Naive thymus-derived CD8-positive, alpha-beta T cell (primary cell): Measurements from ENCODE around the gene SERPINC1. TPM values are rescaled to one million over a fixed set of nuclear protein-coding genes. Genes with fewer than 3 reads are reported as not detected.
"Not testable (repeated sequence)": the region's sequence is repeated elsewhere in the genome, so short reads cannot be mapped to it uniquely, and the experiment has no call there.

Experiments
- ATAC-seq, 2 donors: fragments of 150-1000 bp; cut with Tn5 transposase in 1 of 2; sonication (Bioruptor Pico), chemical (Tn5 transposase) in 1 of 2; 1 replicate in 1 of 2; 2 replicates in 1 of 2; pipeline ENCODE4 v1.10.0; 2021; ENCODE audit warnings: mild to moderate bottlenecking in 2 of 2, moderate library complexity in 2 of 2
- POLR2A ChIA-PET: fragments of 350-600 bp; sonication (Branson Sonifier 250); formaldehyde crosslinking; loops from one replicate; lab custom pipeline; 2021; ENCODE audit warnings: antibody characterized with exemption; lab: Charles Lee
- DNase-seq, 10 donors: peaks; one replicate each; pipeline versions ENCODE4 v3.0.0 to v3.0.0-alpha.2; 2020 to 2022
- H3K27ac Mint-ChIP-seq, 10 donors: one replicate each; pipeline ENCODE4 v1.8.0; 2020 to 2022; ENCODE audit warnings: mild to moderate bottlenecking in 10 of 10, mixed read lengths in 10 of 10, moderate library complexity in 4 of 10, inconsistent platforms in 1 of 10
- H3K27me3 Mint-ChIP-seq, 5 donors: one replicate each; pipeline ENCODE4 v1.8.0; 2021 to 2022; ENCODE audit warnings: mixed read lengths in 5 of 5
- H3K36me3 Mint-ChIP-seq, 3 donors: one replicate each; pipeline ENCODE4 v1.8.0; 2020 to 2022; ENCODE audit warnings: mixed read lengths in 3 of 3, mild to moderate bottlenecking in 2 of 3, inconsistent platforms in 1 of 3
- H3K4me1 Mint-ChIP-seq, 4 donors: one replicate each; pipeline ENCODE4 v1.8.0; 2021 to 2022; ENCODE audit warnings: mixed read lengths in 4 of 4
- H3K4me3 Mint-ChIP-seq, 10 donors: one replicate each; pipeline ENCODE4 v1.8.0; 2020 to 2022; ENCODE audit warnings: mild to moderate bottlenecking in 10 of 10, mixed read lengths in 10 of 10, moderate library complexity in 6 of 10, inconsistent platforms in 1 of 10
- H3K9me3 Mint-ChIP-seq, 9 donors: one replicate each; pipeline ENCODE4 v1.8.0; 2020 to 2022; ENCODE audit warnings: mixed read lengths in 9 of 9, mild to moderate bottlenecking in 3 of 9, inconsistent platforms in 1 of 9, moderate library complexity in 1 of 9
- polyA plus RNA-seq, 3 donors: library from polyadenylated mRNA; unstranded; fragments of 300-500 nt; fragmentation: Illumina TruSeq; gene quantifications; one replicate each; pipeline ENCODE4 v1.2.3, GENCODE V29; 2021
- total RNA-seq, 8 experiments: library from RNA in 2 of 8; stranded (reverse) in 2 of 8; gene quantifications; one replicate each; pipeline ENCODE4 v1.2.3 and lab custom pipeline; 2021 to 2026

The SERPINC1 gene
- total and polyA plus RNA-seq, 5 experiments from 2014 or later = 0.44 to 0.80 TPM; not detected in 3

DNA sequence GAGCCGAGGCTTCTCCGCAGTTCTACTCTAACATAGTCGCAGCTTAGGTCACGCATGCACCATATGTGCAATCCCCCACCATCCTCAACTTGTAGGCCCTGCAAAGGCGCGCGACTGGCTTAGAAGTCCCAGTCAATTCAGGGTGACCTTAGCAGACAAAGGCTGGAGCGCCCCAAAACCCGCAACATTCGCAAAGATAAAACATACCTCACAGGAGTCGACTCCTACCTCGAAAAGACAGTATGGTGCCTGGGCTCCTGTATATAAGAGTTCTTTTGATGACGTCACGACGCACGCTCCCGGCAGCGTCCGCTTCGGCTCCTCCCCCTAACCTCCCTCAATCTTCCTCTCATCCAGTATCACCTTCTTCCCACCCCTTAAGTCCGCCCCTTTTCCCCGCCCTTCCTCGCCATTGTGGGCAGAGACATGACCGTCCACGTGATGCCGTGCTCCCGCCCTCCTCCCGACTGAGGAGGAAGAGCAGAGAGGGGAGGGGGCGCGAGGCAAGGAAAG lies 49.3 kb downstream of the SERPINC1 start, which contains the start of gene GAS5:
Gene GAS5, minus strand, starts transcription at position 237 of the 513 bp plus-strand sequence.
- Mint-ChIP-seq H3K27me3 (no peaks in the 10 kb centered on the region), H3K4me1 (peaks cover 29 to 82% (median 74%) of the 10 kb centered on the region in 4 donors), H3K4me3 (peak within 1 kb of the TSS; percentile 87 to 99 (median 97)), H3K27ac (peak within 1 kb of the TSS; percentile 95 to 99 (median 98)), H3K9me3 (no peaks in the 10 kb centered on the region), H3K36me3 (peaks cover 7 to 50% (median 32%) of the 10 kb centered on the region in 3 donors)
- POLR2A ChIA-PET = interaction anchor here (0.6 to 3.2 kb wide), 23 partner anchors 8 to 1451 kb away, joined by 3 to 47 read pairs (median 4); partner anchors contain the start of genes CACYBP, CENPL, DARS2 and KLHL20
- ATAC-seq = peak; percentile 75 to 79
- DNase-seq = peak; percentile 90 to 100 (median 99)

DNA sequence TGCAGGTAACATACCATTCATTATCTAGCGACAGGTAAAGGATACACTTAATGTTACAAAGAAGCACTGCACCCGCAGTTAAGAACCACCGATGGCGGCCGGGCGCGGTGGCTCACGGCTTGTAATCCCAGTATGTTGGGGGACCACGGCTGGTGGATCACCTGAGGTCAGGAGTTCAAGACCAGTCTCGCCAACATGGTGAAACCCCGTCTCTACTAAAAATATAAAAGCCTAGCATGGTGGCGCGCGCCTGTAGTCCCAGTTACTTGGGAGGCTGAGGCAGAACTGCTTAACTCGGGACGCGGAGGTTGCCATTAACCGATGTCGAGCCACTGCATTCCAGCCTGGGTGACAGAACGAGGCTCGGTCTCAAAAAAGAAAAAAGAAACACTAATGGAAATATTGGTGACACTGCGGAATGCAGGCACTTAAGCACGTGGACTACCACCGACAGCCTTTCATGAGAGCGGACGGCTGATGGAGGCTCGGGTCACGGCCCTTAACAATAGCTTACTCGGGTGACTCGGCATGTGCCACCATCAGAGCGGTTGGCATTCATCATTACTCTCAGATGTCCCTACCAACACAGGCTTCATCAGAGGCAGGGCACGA lies 49.9 kb downstream of the SERPINC1 start:
- H3K9me3 Mint-ChIP-seq = no peaks in the 10 kb centered on the region
- DNase-seq (peak in 2 of 10 donors; percentile 5 to 6), ATAC-seq (no peak)
- peak overlapping the region; percentile 95 to 99 (median 98) for H3K27ac Mint-ChIP-seq
- POLR2A ChIA-PET = interaction anchor here (0.6 to 3.2 kb wide), 14 partner anchors 10 to 1335 kb away, joined by 3 to 47 read pairs (median 4); partner anchors contain the start of genes CACYBP, CENPL, DARS2 and KLHL20
- peaks cover 27 to 79% (median 71%) of the 10 kb centered on the region in 4 donors for H3K4me1 Mint-ChIP-seq
- peak overlapping the region; percentile 87 to 99 (median 97) for H3K4me3 Mint-ChIP-seq
- no peaks in the 10 kb centered on the region for H3K27me3 Mint-ChIP-seq
- peaks cover 7 to 53% (median 33%) of the 10 kb centered on the region in 3 donors for H3K36me3 Mint-ChIP-seq

DNA sequence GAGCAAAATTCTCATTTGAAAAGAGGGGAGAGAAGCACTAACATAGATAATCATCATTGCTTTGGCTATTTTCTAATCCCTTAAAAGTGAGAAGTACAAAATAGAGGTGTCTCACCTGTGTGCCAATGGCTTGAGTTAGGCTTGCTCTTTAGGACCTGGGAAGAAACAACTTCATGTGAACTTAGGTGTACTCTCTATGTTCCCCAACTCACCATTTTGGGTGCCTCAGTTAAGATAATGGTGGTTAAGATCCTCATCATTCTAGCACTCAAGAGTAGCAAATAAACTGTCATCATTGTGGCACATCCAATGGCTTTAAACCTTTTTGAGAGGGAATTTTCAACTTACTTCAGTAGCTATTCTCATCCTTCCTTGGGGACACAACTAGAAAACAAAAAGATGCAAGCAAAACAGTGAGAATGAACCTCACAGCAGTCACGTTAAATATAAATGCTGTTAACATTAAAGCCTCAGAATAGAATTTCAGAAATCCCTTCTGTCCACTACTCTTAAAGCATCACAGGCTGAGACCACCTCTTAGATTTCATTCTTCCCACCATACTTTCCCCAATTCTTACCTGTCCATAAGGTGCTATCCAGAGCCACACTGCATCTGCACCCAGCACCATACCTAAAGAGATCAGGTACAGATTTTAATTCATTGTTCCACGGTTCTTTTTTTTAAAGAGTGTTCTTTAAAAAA lies 50.6 kb downstream of the SERPINC1 start:
- no peaks in the 10 kb centered on the region for H3K9me3 Mint-ChIP-seq
- peaks cover 7 to 58% (median 34%) of the 10 kb centered on the region in 3 donors for H3K36me3 Mint-ChIP-seq
- H3K4me3 Mint-ChIP-seq = peak overlapping the region; percentile 87 to 99 (median 97)
- POLR2A ChIA-PET = interaction anchor here (0.7 to 2.7 kb wide), 4 partner anchors 9 to 437 kb away, joined by 3 to 26 read pairs (median 4); partner anchors contain the start of gene PRDX6
- DNase-seq (no peak), ATAC-seq (no peak)
- peak overlapping the region; percentile 95 to 99 (median 98) for H3K27ac Mint-ChIP-seq
- H3K27me3 Mint-ChIP-seq = no peaks in the 10 kb centered on the region
- H3K4me1 Mint-ChIP-seq = peaks cover 28 to 75% (median 68%) of the 10 kb centered on the region in 4 donors

DNA sequence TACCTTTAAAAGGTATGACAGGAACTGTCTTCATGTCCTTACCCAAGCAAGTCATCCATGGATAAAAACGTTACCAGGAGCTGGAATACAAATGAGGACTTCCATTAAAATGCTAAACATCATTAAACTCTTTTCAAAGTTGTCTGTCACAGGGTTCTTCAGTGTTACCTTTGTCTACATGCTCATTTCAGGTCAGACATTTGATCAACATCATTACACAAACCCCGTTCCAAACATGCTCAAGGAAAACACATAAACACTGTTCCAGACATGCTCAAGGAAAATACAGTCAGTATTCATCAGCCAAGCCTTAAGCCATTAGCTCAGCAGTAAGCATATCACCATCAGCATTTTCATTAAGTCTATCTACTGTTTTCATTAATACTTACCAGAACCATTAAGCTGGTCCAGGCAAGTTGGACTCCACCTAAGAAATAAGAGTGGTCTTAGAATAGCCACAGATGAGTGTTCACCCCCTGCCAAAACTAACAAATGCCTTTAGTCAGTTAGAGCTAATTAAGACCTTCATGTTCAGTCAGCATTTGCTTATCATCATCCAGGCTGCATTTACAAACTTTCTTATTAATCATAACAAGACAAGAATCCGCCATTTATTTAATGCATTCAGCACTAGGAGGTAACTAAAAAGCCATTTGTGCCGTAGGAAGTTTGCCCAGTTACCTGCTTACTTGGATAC lies 51.5 kb downstream of the SERPINC1 start:
- Mint-ChIP-seq H3K36me3 (peaks cover 7 to 61% (median 33%) of the 10 kb centered on the region in 3 donors), H3K4me3 (peak overlapping the region; percentile 74 to 99 (median 96)), H3K27me3 (no peaks in the 10 kb centered on the region), H3K9me3 (no peaks in the 10 kb centered on the region), H3K27ac (peak overlapping the region; percentile 30 to 98 (median 96)), H3K4me1 (peaks cover 26 to 66% (median 59%) of the 10 kb centered on the region in 4 donors)
- POLR2A ChIA-PET = interaction anchor here (0.7 to 0.8 kb wide), 2 partner anchors 9 to 19 kb away, joined by 3 read pairs; no protein-coding TSS in a partner anchor
- no peak for ATAC-seq
- no peak for DNase-seq

DNA sequence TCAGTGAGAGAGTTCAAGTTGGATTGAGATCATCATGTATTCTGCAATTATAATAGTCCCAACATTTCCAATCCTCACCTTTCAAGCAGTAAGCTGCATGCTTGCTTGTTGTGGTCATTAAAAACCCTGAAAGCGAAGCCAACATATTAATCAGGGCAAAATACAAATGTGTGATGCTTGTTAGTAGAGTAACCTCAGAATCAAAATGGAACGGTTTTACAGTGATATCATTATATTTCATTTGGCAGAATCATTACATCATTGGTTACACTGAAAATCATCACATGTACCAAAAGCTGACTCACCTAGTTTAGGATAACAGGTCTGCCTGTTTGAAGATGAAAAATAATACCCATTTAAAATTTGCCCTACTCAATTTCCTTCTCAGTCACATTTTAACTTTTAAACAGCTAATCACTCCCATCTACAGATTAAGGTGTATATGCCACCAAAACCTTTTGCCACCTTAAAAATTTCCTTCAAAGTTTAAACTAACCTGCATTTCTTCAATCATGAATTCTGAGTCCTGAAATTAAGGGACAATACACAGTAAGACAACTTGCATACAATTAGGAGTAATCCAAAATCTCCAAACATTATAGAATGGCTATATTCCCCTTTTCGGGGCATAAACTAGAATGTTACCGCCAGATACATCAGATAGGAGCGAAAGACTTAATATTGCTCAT lies 52.8 kb downstream of the SERPINC1 start:
- DNase-seq (no peak), ATAC-seq (no peak)
- peaks cover 7 to 63% (median 35%) of the 10 kb centered on the region in 3 donors for H3K36me3 Mint-ChIP-seq
- H3K4me1 Mint-ChIP-seq = peaks cover 21 to 53% (median 48%) of the 10 kb centered on the region in 4 donors
- H3K4me3 Mint-ChIP-seq = peak overlapping the region in 8 of 10 donors; percentile 1 to 94 (median 47)
- H3K27ac Mint-ChIP-seq = peak overlapping the region in 8 of 10 donors; percentile 33 to 97 (median 65)
- no peaks in the 10 kb centered on the region for H3K9me3 Mint-ChIP-seq
- POLR2A ChIA-PET = interaction anchor here (0.6 kb wide), 1 partner anchor 73 kb away, joined by 4 read pairs; no protein-coding TSS in a partner anchor
- H3K27me3 Mint-ChIP-seq = no peaks in the 10 kb centered on the region

DNA sequence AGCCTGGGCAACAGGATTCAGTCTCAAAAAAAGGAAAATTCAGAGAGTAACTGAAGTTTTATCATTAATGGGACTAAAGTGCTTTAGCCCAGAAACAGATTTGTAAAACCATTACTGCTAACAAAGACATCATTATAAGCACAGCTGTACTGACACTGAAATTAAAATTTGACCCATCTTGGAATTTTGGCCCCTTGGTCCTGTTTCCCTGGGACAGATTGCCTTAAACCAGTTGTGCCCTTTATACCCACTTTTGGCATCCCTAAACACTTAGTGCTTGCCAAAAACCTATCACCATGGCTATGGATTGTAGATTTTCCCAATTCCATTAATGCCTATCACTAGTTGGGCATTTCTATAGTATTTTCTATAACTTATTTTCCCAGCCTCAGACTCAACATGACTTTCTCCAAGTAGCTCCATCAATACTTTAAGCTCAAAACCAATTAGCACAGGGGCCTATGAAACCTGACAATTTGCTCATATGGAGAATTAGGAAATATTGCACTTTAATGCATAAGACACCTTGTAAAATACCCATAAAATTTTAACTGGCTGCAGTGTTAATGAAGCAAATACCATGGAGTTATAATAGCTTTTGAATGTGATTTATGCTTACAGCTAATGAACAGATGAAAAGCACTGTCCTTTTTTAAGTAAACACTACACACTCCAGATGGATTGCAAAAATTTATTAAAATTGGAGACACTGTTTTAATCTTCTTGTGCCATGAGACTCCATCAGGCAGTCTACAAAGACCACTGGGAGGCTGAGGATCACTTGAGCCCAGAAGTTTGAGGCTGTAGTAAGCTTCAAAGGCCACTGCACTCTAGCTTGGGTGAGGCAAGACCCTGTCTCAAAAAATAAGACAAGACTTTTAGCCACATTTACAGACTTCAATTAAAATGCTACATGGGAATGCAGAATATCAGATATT lies 53.6 kb downstream of the SERPINC1 start:
- Mint-ChIP-seq H3K9me3 (no peaks in the 10 kb centered on the region), H3K27me3 (no peaks in the 10 kb centered on the region), H3K4me3 (no peak overlapping the region), H3K27ac (peak overlapping the region in 7 of 10 donors; percentile 20 to 97 (median 64)), H3K4me1 (peaks cover 21 to 47% (median 41%) of the 10 kb centered on the region in 4 donors), H3K36me3 (peaks cover 7 to 64% (median 35%) of the 10 kb centered on the region in 3 donors)
- no peak for DNase-seq
- POLR2A ChIA-PET = interaction anchor here (1.1 kb wide), 1 partner anchor 13 kb away, joined by 3 read pairs; no protein-coding TSS in a partner anchor
- no peak for ATAC-seq

DNA sequence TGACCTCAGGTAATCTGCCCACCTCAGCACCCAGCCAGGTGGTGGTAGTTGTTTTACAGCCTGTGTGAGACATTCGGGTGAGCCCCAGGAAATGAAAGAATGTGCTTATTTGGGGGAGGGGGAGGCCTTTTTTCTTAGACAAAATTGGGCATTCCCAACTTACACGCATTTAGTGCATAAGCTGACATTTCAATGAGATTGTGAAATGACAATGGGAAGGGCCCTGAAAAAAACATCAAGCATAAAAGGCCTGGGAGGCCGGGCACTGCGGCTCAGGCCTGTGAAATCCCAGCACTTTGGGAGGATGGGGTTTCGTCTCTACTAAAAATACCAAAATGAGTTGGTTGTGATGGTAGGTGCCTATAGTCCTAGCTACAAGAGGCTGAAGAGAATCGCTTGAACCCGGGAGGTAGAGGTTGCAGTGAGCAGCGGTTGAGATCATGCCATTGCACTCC lies 54.3 kb downstream of the SERPINC1 start:
- Mint-ChIP-seq H3K36me3 (peaks cover 7 to 71% (median 37%) of the 10 kb centered on the region in 3 donors), H3K27ac (peak overlapping the region in 5 of 10 donors; percentile 18 to 97 (median 22)), H3K4me1 (peaks cover 20 to 46% (median 40%) of the 10 kb centered on the region in 4 donors), H3K4me3 (no peak overlapping the region), H3K27me3 (no peaks in the 10 kb centered on the region), H3K9me3 (no peaks in the 10 kb centered on the region)
- ATAC-seq (no peak), DNase-seq (no peak)
- POLR2A ChIA-PET = interaction anchor here (1.1 kb wide), 1 partner anchor 12 kb away, joined by 3 read pairs; no protein-coding TSS in a partner anchor

DNA sequence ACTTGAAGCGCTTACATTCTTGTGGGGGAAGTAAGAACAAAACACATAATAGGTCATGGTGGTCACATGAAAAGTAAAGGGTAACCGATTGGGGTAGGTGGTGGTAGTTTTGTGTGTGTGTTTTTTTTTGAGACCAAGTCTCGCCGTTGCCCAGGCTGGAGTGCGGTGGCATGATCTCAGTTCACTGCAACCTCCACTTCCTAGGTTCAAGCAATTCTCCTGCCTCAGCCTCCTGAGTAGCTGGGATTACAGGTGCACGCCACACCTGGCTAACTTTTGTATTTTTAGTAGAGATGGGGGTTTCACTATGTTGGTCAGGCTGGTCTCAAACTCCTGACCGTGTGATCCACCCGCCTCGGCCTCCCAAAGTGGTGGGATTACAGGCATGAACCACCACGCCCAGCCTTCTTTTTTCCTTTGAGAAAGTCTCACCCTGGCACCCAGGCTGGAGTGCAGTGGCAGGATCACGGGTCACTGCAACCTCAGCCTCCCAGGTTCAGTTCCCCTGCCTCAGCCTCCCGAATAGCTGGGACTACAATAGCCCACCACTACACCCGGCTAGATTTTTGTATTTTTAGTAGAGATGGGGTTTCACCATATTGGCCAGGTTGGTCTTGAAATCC lies 54.9 kb downstream of the SERPINC1 start:
- peaks cover 7 to 76% (median 37%) of the 10 kb centered on the region in 3 donors for H3K36me3 Mint-ChIP-seq
- H3K4me1 Mint-ChIP-seq = peaks cover 18 to 41% (median 37%) of the 10 kb centered on the region in 4 donors
- ATAC-seq, POLR2A ChIA-PET, H3K9me3 Mint-ChIP-seq, H3K4me3 Mint-ChIP-seq, H3K27me3 Mint-ChIP-seq, DNase-seq: not testable (repeated sequence)
- H3K27ac Mint-ChIP-seq = peak overlapping the region in 3 of 10 donors; percentile 18 to 44 (median 28)

DNA sequence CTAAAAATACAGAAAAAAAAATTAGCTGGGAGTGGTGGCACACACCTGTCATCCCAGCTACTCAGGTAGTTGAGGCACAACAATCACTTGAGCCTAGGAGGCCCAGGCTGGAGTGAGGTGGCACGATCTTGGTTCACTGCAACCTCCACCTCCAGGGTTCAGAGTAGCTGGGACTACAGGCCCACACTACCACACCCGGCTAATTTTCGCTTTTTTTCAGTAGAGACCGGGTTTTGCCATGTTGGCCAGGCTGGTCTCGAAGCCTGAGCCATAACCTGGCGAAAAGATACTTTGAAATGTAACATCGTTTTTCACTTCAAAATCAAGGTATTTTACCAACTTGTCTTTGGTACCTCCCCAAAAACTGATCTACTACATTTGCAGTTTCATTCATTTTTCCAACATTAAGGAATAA lies 55.4 kb downstream of the SERPINC1 start:
- Mint-ChIP-seq H3K27me3 (no peaks in the 10 kb centered on the region), H3K27ac (peak overlapping the region in 2 of 10 donors; percentile 1 to 28), H3K4me3 (no peak overlapping the region), H3K36me3 (peaks cover 7 to 77% (median 35%) of the 10 kb centered on the region in 3 donors), H3K9me3 (no peaks in the 10 kb centered on the region), H3K4me1 (peaks cover 18 to 36% (median 33%) of the 10 kb centered on the region in 4 donors)
- no peak for DNase-seq
- ATAC-seq = no peak
- POLR2A ChIA-PET = no interaction called here

DNA sequence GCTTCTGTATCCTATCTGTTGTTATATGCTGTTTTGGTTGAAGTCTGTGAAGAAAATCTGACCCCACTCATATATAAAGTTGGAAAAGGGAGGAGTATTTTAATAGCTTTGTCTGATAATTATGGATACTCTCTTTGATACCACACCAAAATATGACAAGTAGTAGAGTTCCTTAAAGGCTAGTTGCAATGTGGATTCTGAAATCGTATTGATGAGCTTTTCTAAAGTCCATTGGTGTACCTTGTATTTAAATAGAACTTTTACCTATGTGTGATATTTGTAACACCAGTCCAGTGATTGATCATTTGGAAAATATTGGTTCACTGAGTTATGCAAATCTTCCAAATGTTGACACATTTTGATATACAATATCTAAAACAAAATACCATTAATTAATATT lies 57.1 kb downstream of the SERPINC1 start:
- Mint-ChIP-seq H3K4me3 (no peak overlapping the region), H3K4me1 (peaks cover 6 to 21% (median 18%) of the 10 kb centered on the region in 4 donors), H3K9me3 (no peaks in the 10 kb centered on the region), H3K27ac (peak overlapping the region in 2 of 10 donors; percentile 53 to 71), H3K27me3 (no peaks in the 10 kb centered on the region), H3K36me3 (peaks cover 5 to 76% (median 23%) of the 10 kb centered on the region in 3 donors)
- DNase-seq (no peak), ATAC-seq (no peak)
- POLR2A ChIA-PET = interaction anchor here (1.0 kb wide), 1 partner anchor 9 kb away, joined by 3 read pairs; the partner anchor contains the start of gene ZBTB37
